Measurements from ENCODE around the gene ARHGEF4.

GRCh38 chr2:130976591-130977237 lies 140.0 kb downstream of the ARHGEF4 start:
- TF ChIP-seq CTCF (IDR thresholded peaks at IDR 0.05) (no peak), EP300 (IDR thresholded peaks at IDR 0.05) (no peak), POLR2A (IDR thresholded peaks at IDR 0.05; ENCODE audit: low read depth) (no peak), POLR2AphosphoS5 (IDR thresholded peaks at IDR 0.05) (no peak)
